ENCODE results near the gene MRPL20. TPM values are rescaled to one million over a fixed set of nuclear protein-coding genes. Genes with fewer than 3 reads are reported as not detected.

Gene MRPL20
- total RNA-seq, 1 experiment from 2014 or later = 90.8 TPM

DNA sequence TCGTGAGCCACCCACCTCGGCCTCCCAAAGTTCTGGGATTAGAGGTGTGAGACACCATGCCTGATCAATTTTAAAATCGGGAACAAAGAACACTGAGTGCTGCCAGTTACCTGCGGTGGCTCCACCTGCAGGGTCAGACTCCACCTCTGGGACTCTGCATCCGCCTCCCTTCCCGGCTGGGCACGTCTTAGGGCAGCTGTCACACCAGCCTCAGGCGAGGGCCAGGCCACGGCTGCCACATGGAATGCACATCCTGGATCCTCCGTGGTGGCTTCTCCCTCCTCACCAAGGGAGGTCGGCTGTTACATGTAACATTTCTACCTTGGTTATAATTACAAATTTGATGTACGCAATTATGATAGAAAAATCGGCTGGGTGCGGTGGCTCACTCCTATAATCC lies 42.8 kb downstream of the MRPL20 start:
- Histone ChIP-seq H3K27me3 (ENCODE audit: insufficient read depth, low read depth) (no peaks in the 10 kb centered on the region), H3K36me3 (ENCODE audit: low read depth) (no peaks in the 10 kb centered on the region), H3K9me2 (ENCODE audit: insufficient read depth) (no peaks in the 10 kb centered on the region), H3K27ac (no peak overlapping the region), H4K20me1 (ENCODE audit: insufficient read depth) (no peaks in the 10 kb centered on the region), H3K79me2 (ENCODE audit: low read depth) (no peaks in the 10 kb centered on the region), H3K4me3 (no peak overlapping the region), H3K9me3 (ENCODE audit: insufficient read depth, low read depth) (no peaks in the 10 kb centered on the region), H3K4me2 (peak overlapping the region; percentile 23), H2AFZ (no peak overlapping the region), H3K4me1 (replicated peaks; ENCODE audit: insufficient read depth) (peaks cover 30% of the 10 kb centered on the region), H3F3A (ENCODE audit: insufficient read depth, low read depth) (peaks cover 23% of the 10 kb centered on the region; the same call in 1 of the 2 replicates)
- intact Hi-C loops (cut with micrococcal nuclease; ENCODE audit: unreplicated experiment) = no loop called here
- no peak for TF ChIP-seq EZH2 (IDR thresholded peaks at IDR 0.05; ENCODE audit: low read depth)
- TF ChIP-seq, protein P1, sequence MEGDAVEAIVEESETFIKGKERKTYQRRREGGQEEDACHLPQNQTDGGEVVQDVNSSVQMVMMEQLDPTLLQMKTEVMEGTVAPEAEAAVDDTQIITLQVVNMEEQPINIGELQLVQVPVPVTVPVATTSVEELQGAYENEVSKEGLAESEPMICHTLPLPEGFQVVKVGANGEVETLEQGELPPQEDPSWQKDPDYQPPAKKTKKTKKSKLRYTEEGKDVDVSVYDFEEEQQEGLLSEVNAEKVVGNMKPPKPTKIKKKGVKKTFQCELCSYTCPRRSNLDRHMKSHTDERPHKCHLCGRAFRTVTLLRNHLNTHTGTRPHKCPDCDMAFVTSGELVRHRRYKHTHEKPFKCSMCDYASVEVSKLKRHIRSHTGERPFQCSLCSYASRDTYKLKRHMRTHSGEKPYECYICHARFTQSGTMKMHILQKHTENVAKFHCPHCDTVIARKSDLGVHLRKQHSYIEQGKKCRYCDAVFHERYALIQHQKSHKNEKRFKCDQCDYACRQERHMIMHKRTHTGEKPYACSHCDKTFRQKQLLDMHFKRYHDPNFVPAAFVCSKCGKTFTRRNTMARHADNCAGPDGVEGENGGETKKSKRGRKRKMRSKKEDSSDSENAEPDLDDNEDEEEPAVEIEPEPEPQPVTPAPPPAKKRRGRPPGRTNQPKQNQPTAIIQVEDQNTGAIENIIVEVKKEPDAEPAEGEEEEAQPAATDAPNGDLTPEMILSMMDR (conservative IDR thresholded peaks at IDR 0.05) = no peak
- no TSS peak for BruUV-seq (replicated peaks)
- peak; percentile 88 for DNase-seq
- POLR2A ChIA-PET (ENCODE audit: unreplicated experiment) = no interaction called here
- CTCF ChIA-PET = no interaction called here

DNA sequence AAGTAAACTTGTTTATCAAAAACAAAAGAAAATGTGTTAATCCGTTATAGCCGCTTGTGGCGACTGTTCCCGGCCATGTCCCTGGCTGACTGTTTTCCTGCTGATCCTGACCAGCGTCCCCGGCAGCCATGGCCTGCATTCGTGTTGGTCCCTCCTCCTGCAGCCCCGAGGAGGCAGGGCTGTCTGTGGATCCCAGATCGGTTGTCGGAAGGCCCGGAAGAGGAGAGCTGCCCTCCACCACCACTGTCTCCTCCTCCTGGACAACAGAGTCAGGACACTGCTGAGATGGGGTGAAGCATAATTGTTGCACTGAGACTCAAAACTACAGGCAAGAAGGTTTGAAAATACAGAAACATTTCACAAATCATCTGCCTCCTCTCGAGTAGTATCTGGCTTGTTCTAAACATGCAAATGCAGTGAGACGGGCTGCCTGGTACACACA lies 45.1 kb downstream of the MRPL20 start:
- CTCF ChIA-PET = interaction anchor here (0.6 kb wide), 1 partner anchor 302 kb away, joined by 4 read pairs; no protein-coding TSS in a partner anchor
- Histone ChIP-seq H3K9me2 (ENCODE audit: insufficient read depth) (no peaks in the 10 kb centered on the region), H3K27ac (no peak overlapping the region), H2AFZ (no peak overlapping the region), H3K4me2 (no peak overlapping the region), H3K4me3 (no peak overlapping the region), H3K9me3 (ENCODE audit: insufficient read depth, low read depth) (no peaks in the 10 kb centered on the region), H3F3A (ENCODE audit: insufficient read depth, low read depth) (peaks cover 33% of the 10 kb centered on the region; the same call in 1 of the 2 replicates), H3K4me1 (replicated peaks; ENCODE audit: insufficient read depth) (peaks cover 34% of the 10 kb centered on the region), H3K36me3 (ENCODE audit: low read depth) (no peaks in the 10 kb centered on the region), H3K79me2 (ENCODE audit: low read depth) (no peaks in the 10 kb centered on the region), H3K27me3 (ENCODE audit: insufficient read depth, low read depth) (no peaks in the 10 kb centered on the region), H4K20me1 (ENCODE audit: insufficient read depth) (no peaks in the 10 kb centered on the region)
- POLR2A ChIA-PET (ENCODE audit: unreplicated experiment) = no interaction called here
- no peak for DNase-seq
- TF ChIP-seq, protein P1 (conservative IDR thresholded peaks at IDR 0.05) = no peak
- TF ChIP-seq EZH2 (IDR thresholded peaks at IDR 0.05; ENCODE audit: low read depth) = no peak
- BruUV-seq (replicated peaks) = no TSS peak
- intact Hi-C loops (cut with micrococcal nuclease; ENCODE audit: unreplicated experiment) = no loop called here

DNA sequence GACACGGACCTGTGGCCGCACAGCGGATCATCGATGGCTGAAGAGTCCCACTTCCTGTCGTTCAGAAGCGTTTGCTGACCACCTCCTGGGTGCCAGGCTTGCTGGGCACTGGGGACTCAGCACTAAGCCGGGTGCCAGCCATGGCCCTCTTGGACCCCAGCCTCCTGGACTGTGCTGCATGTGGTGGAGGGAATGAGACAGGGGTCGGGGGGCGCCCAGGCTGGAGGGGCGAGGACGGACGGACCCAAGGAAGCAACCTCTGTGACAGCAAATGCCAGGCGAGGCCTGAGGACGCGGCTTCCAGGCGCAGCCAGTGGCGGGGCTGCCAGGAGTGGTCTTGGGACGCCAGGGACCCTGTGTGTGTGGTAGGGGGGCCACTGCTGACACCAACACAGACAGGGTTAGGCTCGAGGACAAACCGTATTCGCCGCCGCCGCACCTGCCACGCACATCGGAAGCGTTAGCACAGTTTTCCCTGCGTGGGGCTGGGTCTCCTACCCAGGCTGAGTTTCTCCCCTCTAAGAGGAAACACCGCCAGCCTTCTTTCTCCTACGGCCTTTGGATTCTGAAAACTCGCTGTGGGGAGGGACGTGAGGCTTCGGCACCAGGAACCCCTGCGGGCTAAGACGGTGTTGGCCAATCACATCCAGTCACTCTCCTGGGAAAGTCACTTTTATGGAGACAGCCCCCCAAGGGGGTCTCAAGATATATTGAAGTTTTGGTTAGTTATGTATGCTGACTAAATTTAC lies 45.7 kb downstream of the MRPL20 start:
- POLR2A ChIA-PET (ENCODE audit: unreplicated experiment) = no interaction called here

More for the DNA sequence above, 45.7 kb downstream of the MRPL20 start:
- Histone ChIP-seq H3K4me3 (no peak overlapping the region), H3K36me3 (ENCODE audit: low read depth) (no peaks in the 10 kb centered on the region), H4K20me1 (ENCODE audit: insufficient read depth) (no peaks in the 10 kb centered on the region), H3K4me2 (peak overlapping the region; percentile 62), H3K27me3 (ENCODE audit: insufficient read depth, low read depth) (no peaks in the 10 kb centered on the region), H3F3A (ENCODE audit: insufficient read depth, low read depth) (peaks cover 33% of the 10 kb centered on the region; the same call in 1 of the 2 replicates), H3K27ac (no peak overlapping the region), H3K4me1 (replicated peaks; ENCODE audit: insufficient read depth) (peaks cover 34% of the 10 kb centered on the region), H3K9me2 (ENCODE audit: insufficient read depth) (no peaks in the 10 kb centered on the region), H3K79me2 (ENCODE audit: low read depth) (no peaks in the 10 kb centered on the region), H3K9me3 (ENCODE audit: insufficient read depth, low read depth) (no peaks in the 10 kb centered on the region), H2AFZ (no peak overlapping the region)
- BruUV-seq (replicated peaks) = TSS peak; percentile 12
- TF ChIP-seq EZH2 (IDR thresholded peaks at IDR 0.05; ENCODE audit: low read depth) = no peak
- TF ChIP-seq, protein P1 (conservative IDR thresholded peaks at IDR 0.05) = no peak
- intact Hi-C loops (cut with micrococcal nuclease; ENCODE audit: unreplicated experiment) = no loop called here
- peak in 1 of 2 experiments; percentile 31 for DNase-seq
- CTCF ChIA-PET = no interaction called here

Data from PC-9 (cell line).